Breast epithelium (tissue), 4 donors: ENCODE data around the gene LYAR. TPM values are rescaled to one million over a fixed set of nuclear protein-coding genes. Genes with fewer than 3 reads are reported as not detected.
"Not testable (repeated sequence)": the region's sequence is repeated elsewhere in the genome, so short reads cannot be mapped to it uniquely, and the experiment has no call there.

Experiments used
- DNase-seq, 2 donors: peaks; one replicate each; pipeline ENCODE4 v3.0.0-alpha.2; 2019; ENCODE audit warnings: low spot score in 2 of 2
- H3K27ac ChIP-seq, 2 donors: fragments of 200-600 bp; sonication (generic) in 1 of 2; one replicate each; pipeline ENCODE4 v1.5.1; 2016 to 2019; ENCODE audit warnings: mild to moderate bottlenecking in 1 of 2
- H3K27me3 ChIP-seq, 2 donors: fragments of 200-600 bp; sonication (generic) in 1 of 2; one replicate each; pipeline versions ENCODE4 v1.5.1 to v1.6.0; 2017 to 2019; ENCODE audit warnings: control low read depth in 1 of 2, mild to moderate bottlenecking in 1 of 2
- H3K36me3 ChIP-seq: fragments of 200-600 bp; one replicate; pipeline ENCODE4 v1.5.1; 2019
- H3K4me1 ChIP-seq, 2 donors: fragments of 200-600 bp; sonication (generic); one replicate each; pipeline ENCODE4 v1.5.1; 2016 to 2019; ENCODE audit warnings: control low read depth in 1 of 2
- H3K4me3 ChIP-seq, 3 donors: fragments of 200-600 bp; sonication (generic); 1 replicate in 2 of 3; 2 replicates in 1 of 3; pipeline ENCODE4 v1.5.1; 2016 to 2019; ENCODE audit warnings: mild to moderate bottlenecking in 3 of 3, moderate library complexity in 2 of 3
- H3K9me3 ChIP-seq, 2 donors: fragments of 200-600 bp; sonication (generic) in 1 of 2; one replicate each; pipeline ENCODE4 v1.5.1; 2016 to 2019; ENCODE audit warnings: control low read depth in 1 of 2
- POLR2A ChIP-seq: fragments of 450-650 bp; IDR thresholded peaks from one replicate; pipeline ENCODE4 v1.6.1; 2016; ENCODE audit warnings: antibody characterized with exemption, mild to moderate bottlenecking, moderate library complexity
- POLR2AphosphoS5 ChIP-seq, 3 donors: sonication (generic); formaldehyde crosslinking; IDR thresholded peaks; one replicate each; pipeline ENCODE4 v1.6.1; 2017; ENCODE audit warnings: antibody characterized with exemption in 3 of 3
- intact Hi-C: fragments of 100-400 bp; cut with DNase I; formaldehyde crosslinking; loops from one replicate; pipeline ENCODE4 v1.15.1; 2023; ENCODE audit warnings: low total_unique reads
- total RNA-seq, 3 donors: library from RNA; depleted of rRNA; stranded (reverse); fragments of >200 nt; gene quantifications; one replicate each; pipeline ENCODE4 v1.1.0, GENCODE V29; 2016
- TF ChIP-seq, protein P1 (sequence below), 3 donors: fragments of 450-650 bp; IDR thresholded peaks; one replicate each; pipeline ENCODE4 v1.5.1; 2016 to 2017; ENCODE audit warnings: antibody characterized with exemption in 3 of 3, mild to moderate bottlenecking in 3 of 3, moderate library complexity in 3 of 3

LYAR gene
- total RNA-seq, 3 donors from 2014 or later = 11.9 to 17.3 (median 15.1) TPM

DNA sequence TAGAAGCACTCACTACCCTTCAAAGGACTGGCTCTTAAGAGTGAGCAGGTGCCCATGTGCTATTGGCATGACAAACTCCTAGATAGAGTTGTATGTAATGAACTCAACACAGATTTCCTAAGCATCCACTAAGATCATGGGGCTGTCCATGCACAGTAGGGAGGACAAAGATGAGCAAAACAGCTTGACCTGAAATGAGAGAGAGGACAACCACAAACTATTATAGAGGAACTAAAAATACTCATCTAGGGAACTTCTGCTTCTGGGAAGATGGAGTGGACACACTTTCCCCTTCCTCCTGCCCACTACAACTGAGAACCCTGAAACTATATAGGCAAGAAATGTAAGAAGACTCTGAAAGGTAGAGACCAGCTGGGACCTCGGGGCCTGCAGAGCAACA is 21.2 kb downstream of the LYAR start:
- Histone ChIP-seq H3K9me3 (no peaks in the 10 kb centered on the region), H3K36me3 (no peaks in the 10 kb centered on the region), H3K4me3 (no peak overlapping the region), H3K27me3 (no peaks in the 10 kb centered on the region), H3K4me1 (no peaks in the 10 kb centered on the region), H3K27ac (no peak overlapping the region)
- no peak for DNase-seq
- TF ChIP-seq POLR2AphosphoS5 (IDR thresholded peaks at IDR 0.05) (no peak), POLR2A (no peak)
- TF ChIP-seq, protein P1, sequence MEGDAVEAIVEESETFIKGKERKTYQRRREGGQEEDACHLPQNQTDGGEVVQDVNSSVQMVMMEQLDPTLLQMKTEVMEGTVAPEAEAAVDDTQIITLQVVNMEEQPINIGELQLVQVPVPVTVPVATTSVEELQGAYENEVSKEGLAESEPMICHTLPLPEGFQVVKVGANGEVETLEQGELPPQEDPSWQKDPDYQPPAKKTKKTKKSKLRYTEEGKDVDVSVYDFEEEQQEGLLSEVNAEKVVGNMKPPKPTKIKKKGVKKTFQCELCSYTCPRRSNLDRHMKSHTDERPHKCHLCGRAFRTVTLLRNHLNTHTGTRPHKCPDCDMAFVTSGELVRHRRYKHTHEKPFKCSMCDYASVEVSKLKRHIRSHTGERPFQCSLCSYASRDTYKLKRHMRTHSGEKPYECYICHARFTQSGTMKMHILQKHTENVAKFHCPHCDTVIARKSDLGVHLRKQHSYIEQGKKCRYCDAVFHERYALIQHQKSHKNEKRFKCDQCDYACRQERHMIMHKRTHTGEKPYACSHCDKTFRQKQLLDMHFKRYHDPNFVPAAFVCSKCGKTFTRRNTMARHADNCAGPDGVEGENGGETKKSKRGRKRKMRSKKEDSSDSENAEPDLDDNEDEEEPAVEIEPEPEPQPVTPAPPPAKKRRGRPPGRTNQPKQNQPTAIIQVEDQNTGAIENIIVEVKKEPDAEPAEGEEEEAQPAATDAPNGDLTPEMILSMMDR (IDR thresholded peaks at IDR 0.05) = no peak
- intact Hi-C loops = no loop called here

- TF ChIP-seq POLR2A = no peak
- no peak for TF ChIP-seq POLR2AphosphoS5 (IDR thresholded peaks at IDR 0.05)
- TF ChIP-seq, protein P1 (IDR thresholded peaks at IDR 0.05) = no peak
- no peaks in the 10 kb centered on the region for H3K27me3 ChIP-seq
- H3K4me1 ChIP-seq = no peaks in the 10 kb centered on the region
- DNase-seq = no peak
- H3K36me3 ChIP-seq = no peaks in the 10 kb centered on the region
- H3K27ac ChIP-seq = no peak overlapping the region
- H3K4me3 ChIP-seq = no peak overlapping the region
- intact Hi-C loops = no loop called here
- no peaks in the 10 kb centered on the region for H3K9me3 ChIP-seq
Measured at GRCh38 chr4:4267981-4268380, 22.0 kb downstream of the LYAR start.

DNA sequence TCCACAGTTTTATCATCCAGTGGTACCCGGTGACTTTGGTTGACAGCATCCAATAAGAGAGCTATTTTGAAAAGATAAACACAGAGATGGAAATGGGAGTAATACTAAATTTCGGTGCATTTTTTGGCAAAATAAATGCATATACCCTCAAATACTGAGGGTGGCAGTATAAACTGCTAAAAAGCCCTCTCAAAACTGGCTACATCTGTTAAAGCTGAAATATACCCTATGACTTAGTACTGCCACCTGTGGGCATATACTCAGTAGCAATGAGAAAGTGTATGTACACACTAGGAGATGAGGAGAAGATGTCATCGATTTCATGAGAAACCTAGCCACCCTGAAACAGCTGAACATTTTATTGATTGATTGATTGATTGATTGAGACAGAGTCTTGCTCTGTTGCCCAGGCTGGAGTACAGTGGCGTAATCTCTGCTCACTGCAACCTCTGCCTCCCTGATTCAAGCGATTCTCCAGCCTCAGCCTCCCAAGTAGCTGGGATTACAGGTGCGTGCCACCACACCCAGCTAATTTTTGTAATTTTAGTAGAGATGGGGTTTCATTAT is 29.7 kb downstream of the LYAR start:
- H3K4me1 ChIP-seq = no peaks in the 10 kb centered on the region
- intact Hi-C loops = no loop called here
- TF ChIP-seq, protein P1 (IDR thresholded peaks at IDR 0.05) = no peak
- TF ChIP-seq POLR2A = no peak
- TF ChIP-seq POLR2AphosphoS5 (IDR thresholded peaks at IDR 0.05) = no peak
- no peak for DNase-seq
- H3K27me3 ChIP-seq = no peaks in the 10 kb centered on the region
- H3K36me3 ChIP-seq = no peaks in the 10 kb centered on the region
- H3K9me3 ChIP-seq = no peaks in the 10 kb centered on the region
- no peak overlapping the region for H3K4me3 ChIP-seq
- no peak overlapping the region for H3K27ac ChIP-seq

GRCh38 chr4:4259484-4260100 is 30.4 kb downstream of the LYAR start:
- DNase-seq = no peak
- no peaks in the 10 kb centered on the region for H3K4me1 ChIP-seq
- intact Hi-C loops = no loop called here
- H3K36me3 ChIP-seq = no peaks in the 10 kb centered on the region
- peaks cover 0 to 3% of the 10 kb centered on the region in 2 donors for H3K27me3 ChIP-seq
- H3K4me3 ChIP-seq = no peak overlapping the region
- TF ChIP-seq POLR2AphosphoS5 (IDR thresholded peaks at IDR 0.05) (no peak), POLR2A (no peak)
- TF ChIP-seq, protein P1 (IDR thresholded peaks at IDR 0.05) = no peak
- no peaks in the 10 kb centered on the region for H3K9me3 ChIP-seq
- H3K27ac ChIP-seq = no peak overlapping the region

DNA sequence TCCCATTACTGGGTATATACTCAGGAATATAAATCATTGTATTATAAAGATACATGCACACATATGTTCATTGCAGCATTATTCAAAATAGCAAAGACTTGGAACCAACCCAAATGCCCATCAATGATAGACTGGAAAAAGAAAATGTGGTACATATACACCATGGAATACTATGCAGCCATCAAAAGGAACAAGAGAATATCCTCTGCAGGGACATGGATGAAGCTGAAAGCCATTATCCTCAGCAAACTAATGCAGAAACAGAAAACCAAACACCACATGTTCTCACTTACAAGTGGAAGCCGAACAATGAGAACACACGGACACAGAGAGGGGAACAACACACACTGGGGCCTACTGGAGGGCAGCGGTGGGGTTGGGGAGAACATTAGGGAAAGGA is 32.2 kb downstream of the LYAR start:
- intact Hi-C loops, H3K27ac ChIP-seq, H3K4me3 ChIP-seq, H3K4me1 ChIP-seq, H3K36me3 ChIP-seq, H3K9me3 ChIP-seq, H3K27me3 ChIP-seq, DNase-seq: not testable (repeated sequence)
